ENCODE data around the gene MYH16.
"Not testable (repeated sequence)": the region's sequence is repeated elsewhere in the genome, so short reads cannot be mapped to it uniquely, and the experiment has no call there.

- TF ChIP-seq, protein P1, sequence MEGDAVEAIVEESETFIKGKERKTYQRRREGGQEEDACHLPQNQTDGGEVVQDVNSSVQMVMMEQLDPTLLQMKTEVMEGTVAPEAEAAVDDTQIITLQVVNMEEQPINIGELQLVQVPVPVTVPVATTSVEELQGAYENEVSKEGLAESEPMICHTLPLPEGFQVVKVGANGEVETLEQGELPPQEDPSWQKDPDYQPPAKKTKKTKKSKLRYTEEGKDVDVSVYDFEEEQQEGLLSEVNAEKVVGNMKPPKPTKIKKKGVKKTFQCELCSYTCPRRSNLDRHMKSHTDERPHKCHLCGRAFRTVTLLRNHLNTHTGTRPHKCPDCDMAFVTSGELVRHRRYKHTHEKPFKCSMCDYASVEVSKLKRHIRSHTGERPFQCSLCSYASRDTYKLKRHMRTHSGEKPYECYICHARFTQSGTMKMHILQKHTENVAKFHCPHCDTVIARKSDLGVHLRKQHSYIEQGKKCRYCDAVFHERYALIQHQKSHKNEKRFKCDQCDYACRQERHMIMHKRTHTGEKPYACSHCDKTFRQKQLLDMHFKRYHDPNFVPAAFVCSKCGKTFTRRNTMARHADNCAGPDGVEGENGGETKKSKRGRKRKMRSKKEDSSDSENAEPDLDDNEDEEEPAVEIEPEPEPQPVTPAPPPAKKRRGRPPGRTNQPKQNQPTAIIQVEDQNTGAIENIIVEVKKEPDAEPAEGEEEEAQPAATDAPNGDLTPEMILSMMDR (optimal IDR thresholded peaks at IDR 0.05 in 1 of 3, IDR thresholded peaks at IDR 0.05 in 1 of 3, conservative IDR thresholded peaks at IDR 0.05 in 1 of 3; ENCODE audit: extremely low read depth in 1 of 3, insufficient read depth in 2 of 3, low read length in 3 of 3), result not testable (repeated sequence)
- TF ChIP-seq EZH2 (IDR thresholded peaks at IDR 0.05; ENCODE audit: low read length), result not testable (repeated sequence)
Measured at GRCh38 chr7:99330314-99330961, 57.8 kb downstream of the MYH16 start.
